Ovary (tissue), 9 donors: Measurements from ENCODE around the gene CRISP3. TPM values are rescaled to one million over a fixed set of nuclear protein-coding genes. Genes with fewer than 3 reads are reported as not detected.

ENCODE experiments used
- DNase-seq, 5 donors: peaks; one replicate each; pipeline ENCODE4 v3.0.0-alpha.2; 2019 to 2020
- H3K27ac ChIP-seq, 2 donors: fragments of 200-600 bp; one replicate each; pipeline versions ENCODE4 v1.5.1 to v1.8.0; 2019 to 2022
- H3K27me3 ChIP-seq: fragments of 200-600 bp; one replicate; pipeline ENCODE4 v1.8.0; 2022
- H3K36me3 ChIP-seq: fragments of 200-600 bp; sonication (generic); one replicate; pipeline ENCODE4 v1.5.1; 2019
- H3K4me1 ChIP-seq: one replicate; pipeline ENCODE4 v1.8.1; 2013; ENCODE audit warnings: mild to moderate bottlenecking, moderate library complexity; ENCODE audit not compliant: insufficient read depth
- H3K4me3 ChIP-seq: fragments of 200-600 bp; sonication (generic); one replicate; pipeline ENCODE4 v1.5.1; 2017
- H3K9me3 ChIP-seq, 2 donors: fragments of 200-600 bp in 1 of 2; sonication (generic) in 1 of 2; one replicate each; pipeline versions ENCODE4 v1.5.1 to v1.8.1; 2013 to 2019; ENCODE audit warnings: mild to moderate bottlenecking in 1 of 2, moderate library complexity in 1 of 2
- CTCF ChIP-seq, 3 donors: fragments of 450-650 bp in 2 of 3; fragments of 200-600 bp in 1 of 3; IDR thresholded peaks; one replicate each; pipeline versions ENCODE4 v1.5.1 to v1.8.0; 2016 to 2022; ENCODE audit warnings: antibody characterized with exemption in 3 of 3, mild to moderate bottlenecking in 1 of 3
- EP300 ChIP-seq: sonication (generic); formaldehyde crosslinking; IDR thresholded peaks from one replicate; pipeline ENCODE4 v1.6.1; 2017; ENCODE audit warnings: antibody characterized with exemption
- POLR2A ChIP-seq: fragments of 450-650 bp; IDR thresholded peaks from one replicate; pipeline ENCODE4 v1.6.1; 2017; ENCODE audit warnings: antibody characterized with exemption, mild to moderate bottlenecking, moderate library complexity
- WGBS, 3 donors: extraction: QIAGEN DNeasy Blood & Tissue Kit in 1 of 3; methylation state at CpG; one replicate each; pipeline versions ENCODE4 v1.1.5 to v1.1.7; 2013 to 2017; 5-methylcytosine and 5-hydroxymethylcytosine counted together
- intact Hi-C, 4 donors: fragments of 100-400 bp; cut with DNase I; formaldehyde crosslinking; loops; one replicate each; pipeline versions ENCODE4 v1.11.0 to v1.15.1; 2022 to 2023
- polyA plus RNA-seq, 2 donors: library from polyadenylated mRNA; stranded (reverse); fragments of 200-250 nt in 1 of 2; fragments of 350-450 nt in 1 of 2; fragmentation: Illumina TruSeq in 1 of 2; extraction: RNeasy Lipid Tissue Mini Kit (QIAGEN cat#74804) in 1 of 2; gene quantifications; one replicate each; pipeline ENCODE4 v1.2.3, GENCODE V29; 2013 to 2014
- total RNA-seq, 7 donors: library from RNA; depleted of rRNA in 2 of 7; stranded (reverse); fragments of >200 nt in 2 of 7; fragmentation: NEBNext Ultra II Directional in 3 of 7; extraction: Animal tissue kit (Norgen Biotek cat#: 25700) in 3 of 7; gene quantifications; one replicate each; pipeline versions ENCODE4 v1.1.0 to v1.2.4, GENCODE V29; 2016 to 2023
- donor health status: DM: no; HTN: no; CAD: no; lungs with moderate emphysema.
- donor health status: DM: no; HTN: no; CAD: no.
- donor health status: Bipolar disorder and iron deficiency.
- donor health status: DM: yes; HTN: yes; CAD: no.
- donor health status: DM: no; HTN: no; CAD: no.
- donor health status: DM: yes; HTN: yes; CAD: no.

Gene CRISP3
- total and polyA plus RNA-seq, 9 donors = 0.10 to 541 (median 14.7) TPM; not detected in 1

- no peaks in the 10 kb centered on the region for H3K9me3 ChIP-seq
- H3K36me3 ChIP-seq = no peaks in the 10 kb centered on the region
- TF ChIP-seq CTCF (IDR thresholded peaks at IDR 0.05) = no peak
- TF ChIP-seq POLR2A = no peak
- no peak for TF ChIP-seq EP300
- 72 to 92% (median 88%) methylated on average over 1 of the region's 1 CpG for WGBS, 3 donors
- intact Hi-C loops = no loop called here
- H3K4me3 ChIP-seq = no peak overlapping the region
- no peak for DNase-seq
- H3K27me3 ChIP-seq = no peaks in the 10 kb centered on the region
- no peak overlapping the region for H3K27ac ChIP-seq
- H3K4me1 ChIP-seq = no peaks in the 10 kb centered on the region
These were observed 50.7 kb downstream of the CRISP3 start for GRCh38 chr6:49693512-49693911.

- WGBS, 3 donors = 64 to 69% (median 66%) methylated on average over 2 of the region's 2 CpGs
- H3K4me1 ChIP-seq = no peaks in the 10 kb centered on the region
- no peak for TF ChIP-seq EP300
- TF ChIP-seq CTCF (IDR thresholded peaks at IDR 0.05) = no peak
- TF ChIP-seq POLR2A = no peak
These were observed 51.7 kb downstream of the CRISP3 start for GRCh38 chr6:49692534-49692933.

More at GRCh38 chr6:49692534-49692933, 51.7 kb downstream of the CRISP3 start:
- Histone ChIP-seq H3K9me3 (no peaks in the 10 kb centered on the region), H3K36me3 (no peaks in the 10 kb centered on the region), H3K4me3 (no peak overlapping the region), H3K27me3 (no peaks in the 10 kb centered on the region), H3K27ac (no peak overlapping the region)
- intact Hi-C loops = no loop called here
- DNase-seq = no peak

Other genes starting within 250 kb of the CRISP3 start
- gene GLYATL3, start 244.5 kb downstream of the CRISP3 start, total RNA-seq = not detected
- not detected for gene GLYATL3, start 244.5 kb downstream of the CRISP3 start, polyA plus RNA-seq
- gene C6orf141, start 193.7 kb downstream of the CRISP3 start, total RNA-seq = 1 to 10 TPM in 4 of 7 donors, under 1 TPM in 2, not detected in 1; 0.40 to 5.2 (median 1.2) TPM
- 1 to 10 TPM; 2.8 to 5.2 TPM for gene C6orf141, start 193.7 kb downstream of the CRISP3 start, polyA plus RNA-seq
- gene RHAG, start 107.5 kb downstream of the CRISP3 start, total RNA-seq = under 1 TPM in 2 of 7 donors, not detected in 5; 0.40 to 0.43 TPM
- not detected for gene RHAG, start 107.5 kb downstream of the CRISP3 start, polyA plus RNA-seq
- 10 to 100 TPM in 1 of 7 donors, under 1 TPM in 2, not detected in 4; 0.64 to 24.1 (median 0.72) TPM for gene CRISP2, start 30.8 kb downstream of the CRISP3 start, total RNA-seq
- under 1 TPM in 1 of 2 donors, not detected in 1; 0.06 TPM for gene CRISP2, start 30.8 kb downstream of the CRISP3 start, polyA plus RNA-seq
- not detected for gene PGK2, start 42.9 kb upstream of the CRISP3 start, total RNA-seq
- gene PGK2, start 42.9 kb upstream of the CRISP3 start, polyA plus RNA-seq = not detected
- gene CRISP1, start 122.1 kb upstream of the CRISP3 start, total RNA-seq = not detected
- not detected for gene CRISP1, start 122.1 kb upstream of the CRISP3 start, polyA plus RNA-seq
- gene DEFB114, start 219.8 kb upstream of the CRISP3 start, total RNA-seq = not detected
- gene DEFB114, start 219.8 kb upstream of the CRISP3 start, polyA plus RNA-seq = not detected
- not detected for gene DEFB113, start 225.2 kb upstream of the CRISP3 start, total RNA-seq
- not detected for gene DEFB113, start 225.2 kb upstream of the CRISP3 start, polyA plus RNA-seq